Astrocyte of the hippocampus (primary cell): Measurements from ENCODE around the gene RASAL1.
"Not testable (repeated sequence)": the region's sequence is repeated elsewhere in the genome, so short reads cannot be mapped to it uniquely, and the experiment has no call there.

Source experiments
- DNase-seq: peaks from one replicate; pipeline ENCODE4 v3.0.0; 2011; ENCODE audit warnings: low read depth, low spot score

The RASAL1 gene

DNA sequence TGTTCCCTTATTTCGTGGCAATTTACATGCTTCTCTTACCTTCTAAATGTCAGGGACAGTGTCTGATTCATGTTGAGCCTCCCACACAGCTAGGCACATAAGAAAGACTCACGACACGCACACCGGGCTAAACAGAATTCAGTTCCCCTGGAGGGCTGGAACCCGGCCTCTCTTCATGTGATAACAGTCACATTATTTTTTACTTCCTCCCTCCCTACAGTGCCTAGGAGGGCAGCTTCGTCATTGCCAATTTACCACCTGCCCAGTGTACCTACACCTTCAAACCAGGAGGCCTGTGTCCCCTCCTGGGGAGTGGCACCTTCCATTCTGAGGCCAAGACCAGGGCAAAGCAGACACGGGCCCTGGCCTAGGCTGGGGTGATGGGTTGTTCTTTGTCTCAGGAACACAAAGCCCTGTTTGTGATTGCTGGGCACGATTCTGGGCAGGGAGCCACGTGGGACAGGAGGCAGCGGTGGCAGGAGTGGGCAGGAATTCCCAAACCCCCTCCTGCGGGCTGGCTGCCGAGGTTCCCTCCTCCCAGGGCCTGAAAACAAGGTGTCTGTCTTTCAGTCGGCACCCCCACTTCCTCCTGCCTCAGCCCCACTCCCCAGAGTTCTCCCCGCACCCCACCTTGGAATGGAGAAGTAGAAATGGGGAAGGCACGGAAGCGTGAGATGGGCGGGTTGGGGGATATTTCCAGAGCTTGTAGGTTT lies 6.8 kb upstream of the RASAL1 start:
- DNase-seq: peak; percentile 62

DNA sequence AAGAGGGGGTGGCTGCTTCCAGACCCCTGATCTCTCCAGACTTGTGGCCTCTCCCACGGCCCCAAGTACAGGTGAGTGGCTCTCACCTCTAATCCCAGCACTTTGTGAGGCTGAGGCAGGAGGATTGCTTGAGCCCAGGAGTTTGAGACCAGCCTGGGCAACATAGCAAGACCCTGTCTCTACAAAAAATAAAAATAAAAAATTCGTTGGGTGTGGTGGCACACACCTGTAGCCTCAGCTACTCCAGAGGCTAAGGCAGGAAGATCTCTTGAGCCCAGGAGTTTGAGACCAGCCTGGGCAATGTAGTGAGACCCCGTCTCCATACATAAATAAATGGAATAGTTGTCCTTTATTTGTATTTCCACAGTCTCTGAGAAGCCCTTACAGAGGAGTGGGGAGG lies 6.2 kb upstream of the RASAL1 start:
- DNase-seq: not testable (repeated sequence)

DNA sequence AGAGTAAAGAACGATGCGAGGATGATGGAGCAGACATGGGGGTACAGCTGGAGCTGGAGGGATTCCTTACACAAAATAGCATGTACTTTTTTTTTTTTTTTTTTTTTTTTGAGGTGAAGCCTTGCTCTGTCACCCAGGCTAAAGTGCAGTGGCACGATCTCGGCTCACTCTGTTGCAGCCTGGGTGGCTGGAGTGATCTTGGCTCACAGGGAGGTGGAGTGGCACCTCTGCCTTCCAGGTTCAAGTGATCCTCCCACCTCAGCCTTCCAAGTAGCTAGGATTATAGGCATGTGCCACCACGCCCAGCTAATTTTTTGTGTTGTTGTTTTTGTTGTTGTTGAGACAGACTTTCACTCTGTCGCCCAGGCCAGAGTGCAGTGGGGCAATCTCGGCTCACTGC lies 5.1 kb upstream of the RASAL1 start:
- no peak for DNase-seq

DNA sequence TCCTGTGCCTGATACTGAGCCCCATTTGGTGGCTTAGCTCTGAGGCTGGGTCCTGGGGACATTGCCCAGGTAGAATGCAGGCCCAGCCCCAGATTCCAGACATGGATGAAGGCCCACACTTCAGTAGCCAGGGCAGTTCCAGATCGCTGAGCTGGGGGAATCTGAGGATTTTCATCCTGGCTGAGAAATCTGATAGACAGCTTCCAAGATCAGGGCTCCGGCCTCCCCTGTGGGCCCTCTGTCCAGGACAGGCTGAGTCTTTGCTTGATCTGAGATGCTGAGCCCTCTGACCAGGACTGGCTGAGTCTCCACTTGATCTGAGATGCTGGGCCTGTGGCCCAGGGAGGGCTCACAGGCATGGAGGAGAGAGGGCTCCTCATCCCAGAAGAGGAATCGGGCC lies 3.3 kb upstream of the RASAL1 start:
- peak; percentile 56 for DNase-seq

DNA sequence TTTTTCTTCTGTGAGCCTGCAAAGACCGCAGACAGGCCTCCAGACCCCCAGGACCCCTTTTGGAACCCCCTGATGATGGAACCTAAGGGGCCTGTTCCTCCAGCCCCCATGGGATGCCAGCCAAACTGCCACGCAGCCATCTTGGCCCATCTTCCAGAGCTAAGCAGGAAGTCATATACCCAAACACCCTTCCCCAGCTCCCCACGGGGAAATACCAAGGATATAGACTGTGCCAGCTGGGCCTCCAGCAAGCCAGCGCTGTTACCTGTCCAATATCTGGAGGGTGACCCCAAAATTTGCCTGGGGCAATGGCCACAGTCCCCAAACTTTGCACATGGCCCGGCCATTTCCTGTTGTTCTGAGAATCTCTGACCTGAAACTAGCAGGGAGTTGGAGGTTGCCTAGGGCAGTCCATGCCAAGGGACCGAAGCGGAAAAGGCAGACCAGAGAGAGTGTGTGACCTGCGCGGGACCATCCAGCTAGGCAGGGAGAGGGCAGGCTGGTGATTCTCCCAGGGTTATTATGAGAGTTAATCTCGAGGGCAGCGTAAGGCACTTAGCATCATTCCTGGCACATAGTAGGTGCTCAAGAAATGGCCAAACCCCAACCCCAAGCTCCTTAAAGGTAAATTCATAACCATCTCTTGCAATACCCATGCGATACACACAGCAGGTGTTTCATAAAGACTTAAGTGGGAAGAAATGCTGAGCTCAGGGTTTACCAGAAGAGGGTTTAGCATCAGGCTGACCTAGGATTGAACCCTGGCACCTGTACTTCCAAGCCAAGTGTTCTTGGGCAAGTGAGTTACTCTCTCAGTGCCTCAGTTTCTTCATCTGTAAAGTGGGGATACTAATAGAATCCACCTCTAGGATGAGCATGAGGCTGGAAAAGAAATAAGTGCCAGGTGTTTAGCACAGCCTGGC lies 2.6 kb upstream of the RASAL1 start:
- no peak for DNase-seq

- DNase-seq: no peak
Measured at GRCh38 chr12:113136990-113137511, 1.5 kb upstream of the RASAL1 start.

GRCh38 chr12:113136128-113136989 lies 798 bp upstream of the RASAL1 start:
- DNase-seq: no peak

GRCh38 chr12:113134521-113134951 lies 1.0 kb downstream of the RASAL1 start:
- DNase-seq: no peak

DNA sequence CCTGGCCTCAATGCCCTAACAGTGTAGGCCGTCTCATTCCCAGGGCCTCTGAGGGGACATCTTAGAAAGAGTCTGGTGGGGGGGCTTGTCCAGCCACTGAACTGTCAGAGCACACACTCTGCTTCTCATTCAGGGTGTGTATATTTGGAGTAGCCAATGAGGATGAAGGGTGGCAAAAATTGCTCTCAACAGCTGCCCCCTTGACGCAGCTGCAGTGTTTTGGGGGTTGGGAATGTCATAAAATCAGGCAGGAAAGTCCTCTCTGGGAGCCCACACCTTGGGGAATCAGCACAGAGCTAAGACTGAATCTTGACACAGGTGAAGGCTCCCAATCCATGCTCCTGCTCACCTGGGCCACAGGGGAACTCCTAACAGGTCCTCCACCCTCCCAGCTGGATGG lies 1.5 kb downstream of the RASAL1 start:
- no peak for DNase-seq

- DNase-seq: no peak
Measured at GRCh38 chr12:113133666-113134065, 1.9 kb downstream of the RASAL1 start.

- no peak for DNase-seq
Measured at GRCh38 chr12:113133036-113133435, 2.5 kb downstream of the RASAL1 start.

DNA sequence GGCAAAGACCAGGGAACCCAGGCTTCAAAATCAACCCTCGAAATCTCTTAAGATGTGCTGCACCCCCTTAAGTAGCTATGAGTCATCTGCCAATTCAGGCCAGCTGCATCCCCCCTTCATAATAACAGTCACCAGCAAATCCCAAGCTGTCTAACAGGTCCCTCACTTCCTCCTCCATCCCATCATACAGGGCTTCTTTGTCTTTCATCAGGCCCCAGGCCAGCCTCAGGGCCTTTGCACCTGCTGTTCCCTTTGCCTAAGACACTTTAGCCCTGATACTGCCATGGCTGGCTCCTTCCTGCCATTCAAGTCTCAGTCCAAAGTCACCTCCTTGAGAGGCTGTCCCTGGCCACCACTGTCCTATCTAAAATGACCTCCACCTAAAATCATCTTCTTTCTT lies 4.0 kb downstream of the RASAL1 start:
- DNase-seq: no peak

DNA sequence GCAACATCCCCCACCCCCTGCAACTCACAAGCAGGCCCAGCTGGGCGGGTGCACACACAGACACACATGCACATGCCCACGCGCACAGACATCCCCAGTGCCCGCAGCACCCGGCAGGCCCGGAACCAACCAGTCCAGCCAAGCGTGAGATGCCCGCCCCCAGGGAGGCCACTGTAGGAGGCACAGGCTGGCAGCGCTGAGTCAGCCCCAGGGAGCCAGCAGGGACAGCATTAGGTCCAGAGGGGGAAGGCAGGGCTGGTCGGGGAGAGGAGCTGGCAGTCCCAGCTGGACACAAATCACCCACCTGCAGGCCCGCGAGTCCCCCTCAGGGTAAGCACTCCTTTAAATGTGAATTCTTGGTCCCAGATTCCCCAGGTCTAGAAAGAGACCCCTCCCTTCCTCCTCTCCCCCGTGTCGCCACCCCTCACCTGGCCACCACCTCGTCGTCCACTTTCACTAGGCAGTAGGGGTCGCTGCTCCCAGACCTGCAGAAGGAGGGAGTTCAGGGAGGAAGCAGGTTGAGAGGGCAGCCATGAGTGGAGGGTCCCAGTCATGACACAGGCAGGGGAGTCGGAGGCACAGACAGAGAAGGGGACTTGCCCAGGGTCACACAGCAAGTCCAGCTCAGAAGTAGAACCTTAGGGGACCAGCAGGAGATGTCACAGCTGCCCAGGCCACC lies 5.0 kb downstream of the RASAL1 start:
- peak; percentile 42 for DNase-seq

- DNase-seq: no peak
Measured at GRCh38 chr12:113129664-113130456, 5.7 kb downstream of the RASAL1 start.

DNA sequence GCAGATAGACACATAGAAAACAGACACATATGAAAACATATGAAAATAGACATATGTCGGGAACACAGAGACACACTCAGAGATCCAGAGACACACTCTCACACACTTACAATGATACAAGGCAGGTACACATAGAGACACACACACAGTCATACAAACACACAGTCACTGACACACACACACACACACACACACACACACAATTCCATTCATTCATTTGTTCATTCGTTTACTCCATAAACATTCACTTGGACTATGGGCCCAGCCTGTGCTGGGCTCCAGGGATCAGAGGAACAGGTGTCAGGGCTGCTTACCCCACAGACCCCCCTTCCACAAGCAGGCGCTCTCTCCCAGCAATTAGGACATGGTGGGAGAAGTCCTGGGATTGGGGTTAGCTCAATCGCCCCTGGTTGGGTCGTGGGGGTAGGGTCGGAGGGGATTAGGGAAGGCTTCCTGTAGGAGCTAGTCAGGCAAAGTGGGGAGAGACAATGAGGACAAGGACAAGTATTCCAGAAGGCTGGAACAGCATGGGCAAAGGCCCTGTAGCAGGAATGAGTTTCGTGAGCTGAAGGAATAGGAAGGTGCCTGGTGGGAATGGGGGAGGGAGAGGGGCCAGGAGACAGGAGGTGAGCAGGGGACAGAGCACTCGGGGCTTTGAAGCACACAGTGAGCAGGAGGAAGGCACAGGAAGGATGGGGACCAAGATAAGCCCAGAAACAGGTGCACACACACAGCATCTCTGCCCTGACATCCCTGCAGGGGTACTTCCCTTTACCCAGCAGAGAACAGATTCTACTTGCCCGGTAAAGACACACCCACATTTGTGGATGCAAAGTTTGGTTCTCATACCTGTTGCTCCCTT lies 6.5 kb downstream of the RASAL1 start:
- DNase-seq: no peak

GRCh38 chr12:113127791-113128199 lies 7.8 kb downstream of the RASAL1 start:
- DNase-seq: no peak

- no peak for DNase-seq
Measured at GRCh38 chr12:113120670-113121370, 14.7 kb downstream of the RASAL1 start.

DNA sequence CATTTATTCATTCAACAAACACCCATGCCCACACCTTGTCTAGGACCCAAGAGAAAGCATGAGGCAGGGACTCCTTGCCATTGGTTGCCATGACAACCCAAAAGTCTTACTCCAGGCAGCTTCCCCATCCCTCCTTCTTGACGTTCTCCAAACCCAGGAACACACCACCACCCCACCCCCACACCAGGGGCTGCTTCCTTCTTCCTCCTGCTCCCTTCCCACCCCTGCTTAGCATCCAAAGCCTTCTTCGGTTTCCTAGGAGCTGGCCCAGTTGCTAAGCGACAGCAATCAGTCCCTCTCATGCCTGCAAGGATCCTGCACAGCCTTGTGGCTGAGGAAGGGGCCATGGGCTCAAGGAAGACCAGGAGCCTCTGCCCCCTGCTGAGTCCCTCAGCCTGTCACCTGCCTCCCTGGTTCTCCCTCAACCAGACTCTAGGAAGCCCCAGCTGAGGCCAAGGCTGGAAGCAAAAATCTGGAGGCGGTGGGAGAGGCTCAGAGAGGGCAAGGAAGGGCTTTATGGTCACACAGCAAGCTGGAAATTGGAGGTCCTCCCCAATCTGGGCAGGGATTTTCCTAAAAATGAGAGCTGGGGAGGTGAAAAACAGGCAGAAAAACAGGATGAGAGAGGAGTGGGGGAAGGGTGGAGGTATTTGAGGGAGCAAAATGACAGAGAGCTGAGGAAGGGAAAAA lies 15.4 kb downstream of the RASAL1 start:
- no peak for DNase-seq
